Ishikawa (cell line): ENCODE data around the gene EEF2K.

Source experiments
- CEBPB ChIP-seq: IDR thresholded peaks from 2 replicates; pipeline ENCODE4 v1.6.1; 2012
- CREB1 ChIP-seq: IDR thresholded peaks from 2 replicates; pipeline ENCODE4 v1.6.1; 2012; ENCODE audit warnings: low read depth
- EGR1 ChIP-seq: IDR thresholded peaks from 2 replicates; pipeline ENCODE4 v1.6.1; 2012
- EP300 ChIP-seq: IDR thresholded peaks from 2 replicates; pipeline ENCODE4 v1.6.1; 2012; ENCODE audit warnings: borderline replicate concordance
- FOXM1 ChIP-seq: IDR thresholded peaks from 2 replicates; pipeline ENCODE4 v1.6.1; 2012; ENCODE audit warnings: low read depth, borderline replicate concordance
- MAX ChIP-seq: IDR thresholded peaks from 2 replicates; pipeline ENCODE4 v1.6.1; 2012
- NFIC ChIP-seq: IDR thresholded peaks from 2 replicates; pipeline ENCODE4 v1.6.1; 2012
- RAD21 ChIP-seq: IDR thresholded peaks from 2 replicates; pipeline ENCODE4 v1.6.1; 2012; ENCODE audit warnings: low read depth
- REST ChIP-seq: IDR thresholded peaks from 2 replicates; pipeline ENCODE4 v1.6.1; 2012; ENCODE audit warnings: low read depth, mild to moderate bottlenecking
- TAF1 ChIP-seq: IDR thresholded peaks from 2 replicates; pipeline ENCODE4 v1.6.1; 2012; ENCODE audit warnings: low read depth, mild to moderate bottlenecking
- TCF12 ChIP-seq: IDR thresholded peaks from 2 replicates; pipeline ENCODE4 v1.6.1; 2012; ENCODE audit warnings: low read depth
- TEAD4 ChIP-seq: IDR thresholded peaks from 2 replicates; pipeline ENCODE4 v1.6.1; 2012
- USF1 ChIP-seq: IDR thresholded peaks from 2 replicates; pipeline ENCODE4 v1.6.1; 2012
- YY1 ChIP-seq: IDR thresholded peaks from 2 replicates; pipeline ENCODE4 v1.6.1; 2012; ENCODE audit warnings: low read depth
- ZBTB7A ChIP-seq: IDR thresholded peaks from 2 replicates; pipeline ENCODE4 v1.6.1; 2012; ENCODE audit warnings: low read depth

Gene EEF2K

GRCh38 chr16:22337849-22338635 lies 132.0 kb downstream of the EEF2K start:
- TF ChIP-seq TEAD4: no peak
- TF ChIP-seq REST: no peak
- no peak for TF ChIP-seq RAD21
- TF ChIP-seq YY1: no peak
- TF ChIP-seq TAF1: no peak
- no peak for TF ChIP-seq EGR1
- no peak for TF ChIP-seq ZBTB7A
- TF ChIP-seq EP300: no peak
- TF ChIP-seq CREB1: no peak
- TF ChIP-seq CEBPB: no peak
- TF ChIP-seq NFIC: no peak
- no peak for TF ChIP-seq USF1
- TF ChIP-seq FOXM1: no peak
- no peak for TF ChIP-seq MAX
- TF ChIP-seq TCF12: no peak
